K562 (cell line): ENCODE results near the gene CD9. TPM values are rescaled to one million over a fixed set of nuclear protein-coding genes. Genes with fewer than 3 reads are reported as not detected.

ENCODE experiments used
- BCLAF1 ChIP-seq, 2 experiments: fragments of 450-650 bp in 1 of 2; IDR thresholded peaks; 2 replicates each; pipeline ENCODE4 v1.6.1; 2011 to 2017; ENCODE audit warnings: low read depth in 2 of 2, antibody characterized with exemption in 1 of 2, borderline replicate concordance in 1 of 2, low read length in 1 of 2, mild to moderate bottlenecking in 1 of 2, mixed read lengths in 1 of 2; ENCODE audit not compliant: control insufficient read depth in 1 of 2
- E2F8 ChIP-seq: fragments of 450-650 bp; IDR thresholded peaks from 2 replicates; pipeline ENCODE4 v1.7.1; 2018; ENCODE audit warnings: mild to moderate bottlenecking, low read depth; ENCODE audit not compliant: partially characterized antibody
- ETV6 ChIP-seq, 3 experiments: fragments of 150-350 bp in 1 of 3; sonication (generic) in 1 of 3; formaldehyde crosslinking in 1 of 3; IDR thresholded peaks; 2 replicates each; pipeline versions ENCODE4 v1.6.1 to v1.8.0; 2014 to 2022; ENCODE audit warnings: borderline replicate concordance in 2 of 3, low read depth in 2 of 3, antibody characterized with exemption in 1 of 3, low read length in 1 of 3, mild to moderate bottlenecking in 1 of 3, missing genetic modification reagents in 1 of 3
- FIP1L1 ChIP-seq: fragments of 200-400 bp; formaldehyde crosslinking; IDR thresholded peaks from 2 replicates; pipeline ENCODE4 v1.6.1; 2018; ENCODE audit warnings: mild to moderate bottlenecking, low read depth, low read length; ENCODE audit not compliant: poor library complexity, severe bottlenecking
- FUS ChIP-seq: fragments of 200-400 bp; formaldehyde crosslinking; optimal IDR thresholded peaks from 2 replicates; pipeline ENCODE3; 2017; ENCODE audit warnings: low read depth, low read length
- GABPA ChIP-seq: fragments of 200-800 bp; sonication (Bioruptor generic); conservative IDR thresholded peaks from 2 replicates; pipeline ENCODE4 v1.6.1; 2016; ENCODE audit warnings: low read depth, missing genetic modification characterization, missing compliant biosample characterization
- HES1 ChIP-seq: fragments of 450-650 bp; IDR thresholded peaks from 2 replicates; pipeline ENCODE4 v1.6.1; 2016; ENCODE audit warnings: low read depth, mild to moderate bottlenecking, moderate library complexity
- SRSF3 ChIP-seq: fragments of 200-400 bp; formaldehyde crosslinking; IDR thresholded peaks from 2 replicates; pipeline ENCODE4 v1.6.1; 2016; ENCODE audit warnings: mild to moderate bottlenecking, low read length, moderate library complexity; ENCODE audit not compliant: insufficient read depth
- USF2 ChIP-seq: sonication (generic); formaldehyde crosslinking; IDR thresholded peaks from 2 replicates; pipeline ENCODE4 v1.5.0; 2020; ENCODE audit warnings: missing genetic modification reagents
- ZBTB49 ChIP-seq: sonication (generic); formaldehyde crosslinking; IDR thresholded peaks from 2 replicates; pipeline ENCODE4 v1.8.0; 2022; ENCODE audit warnings: missing genetic modification reagents, mild to moderate bottlenecking, borderline replicate concordance
- polyA plus RNA-seq, 8 experiments: library from polyadenylated mRNA; depleted of rRNA in 4 of 8; stranded (reverse) in 5 of 8; unstranded in 3 of 8; fragments of >200 nt; fragmentation: Nextera tagmentation in 2 of 8; fragmentation: Illumina TruSeq in 1 of 8; extraction: Ambion mirVana in 2 of 8; extraction: Trizol in 1 of 8; gene quantifications; 2 replicates each; pipeline versions ENCODE4 v1.2.1 to v1.2.3, GENCODE V29; 2011 to 2014; ENCODE audit warnings: inconsistent platforms in 1 of 8, missing spikeins in 1 of 8
- total RNA-seq, 7 experiments: library from RNA; depleted of rRNA in 6 of 7; stranded (reverse); fragments of >200 nt in 6 of 7; fragmentation: Illumina TruSeq in 2 of 7; extraction: Trizol in 2 of 7; gene quantifications; 2 replicates each; pipeline versions ENCODE4 v1.2.1 to v1.2.3, GENCODE V29; 2011 to 2021; ENCODE audit warnings: low replicate concordance in 1 of 7

CD9 gene
- total and polyA plus RNA-seq, 9 of the 15 experiments (the other 6 are each of a cell fraction or from before 2014, with no cell fraction given) = 0.43 to 5.6 (median 0.62) TPM

- TF ChIP-seq FIP1L1 = no peak
- TF ChIP-seq HES1 = no peak
- TF ChIP-seq E2F8 = no peak
- no peak for TF ChIP-seq SRSF3
- TF ChIP-seq ETV6 (IDR thresholded peaks at IDR 0.05; ENCODE audit: borderline replicate concordance in 1 of 2, low read depth in 2 of 2, low read length in 1 of 2) = no peak
- TF ChIP-seq ETV6 (CRISPR knock-in tag; IDR thresholded peaks at IDR 0.05; ENCODE audit: borderline replicate concordance) = no peak
- peak; percentile 66 for TF ChIP-seq USF2
- TF ChIP-seq GABPA = no peak
- no peak for TF ChIP-seq ZBTB49 (CRISPR knock-in tag)
- no peak for TF ChIP-seq BCLAF1 (IDR thresholded peaks at IDR 0.05; ENCODE audit: borderline replicate concordance in 1 of 2, control insufficient read depth in 1 of 2, low read depth in 2 of 2, low read length in 1 of 2)
- TF ChIP-seq FUS = no peak
- TF ChIP-seq, all 486 proteins: peak for 6
Observed at GRCh38 chr12:6230321-6231110, 30.3 kb downstream of the CD9 start (continued).
